ENCODE data around the gene C10orf90.
"Not testable (repeated sequence)": the region's sequence is repeated elsewhere in the genome, so short reads cannot be mapped to it uniquely, and the experiment has no call there.

The C10orf90 gene

GRCh38 chr10:126561294-126561920 is 109.1 kb downstream of the C10orf90 start:
- H3K9me3 ChIP-seq (ENCODE audit: severe bottlenecking) = no peaks in the 10 kb centered on the region
- H3K27me3 ChIP-seq (ENCODE audit: insufficient read depth, poor library complexity, severe bottlenecking) = no peaks in the 10 kb centered on the region
- TF ChIP-seq CTCF (IDR thresholded peaks at IDR 0.05; ENCODE audit: poor library complexity, severe bottlenecking) = no peak
- no peak overlapping the region for H3K27ac ChIP-seq (ENCODE audit: poor library complexity, severe bottlenecking)
- no peak for ATAC-seq (ENCODE audit: low read depth)
- H3K4me1 ChIP-seq (ENCODE audit: insufficient read depth, poor library complexity, severe bottlenecking) = no peaks in the 10 kb centered on the region
- no peak for DNase-seq (ENCODE audit: low spot score)
- no peaks in the 10 kb centered on the region for H3K36me3 ChIP-seq (ENCODE audit: low read depth)
- H3K4me3 ChIP-seq (ENCODE audit: severe bottlenecking) = no peak overlapping the region

- TF ChIP-seq CTCF (IDR thresholded peaks at IDR 0.05; ENCODE audit: poor library complexity, severe bottlenecking) = no peak
Observed at GRCh38 chr10:126558881-126559280, 111.6 kb downstream of the C10orf90 start.

GRCh38 chr10:126551202-126551601 is 119.3 kb downstream of the C10orf90 start:
- Histone ChIP-seq H3K9me3 (ENCODE audit: severe bottlenecking) (no peaks in the 10 kb centered on the region), H3K27me3 (ENCODE audit: insufficient read depth, poor library complexity, severe bottlenecking) (no peaks in the 10 kb centered on the region), H3K4me1 (ENCODE audit: insufficient read depth, poor library complexity, severe bottlenecking) (no peaks in the 10 kb centered on the region), H3K27ac (ENCODE audit: poor library complexity, severe bottlenecking) (no peak overlapping the region), H3K4me3 (ENCODE audit: severe bottlenecking) (no peak overlapping the region), H3K36me3 (ENCODE audit: low read depth) (no peaks in the 10 kb centered on the region)
- TF ChIP-seq CTCF (IDR thresholded peaks at IDR 0.05; ENCODE audit: poor library complexity, severe bottlenecking) = no peak
- ATAC-seq (ENCODE audit: low read depth) (no peak), DNase-seq (ENCODE audit: low spot score) (no peak)

More at GRCh38 chr10:126558881-126559280, 111.6 kb downstream of the C10orf90 start:
- Histone ChIP-seq H3K27me3 (ENCODE audit: insufficient read depth, poor library complexity, severe bottlenecking) (no peaks in the 10 kb centered on the region), H3K36me3 (ENCODE audit: low read depth) (no peaks in the 10 kb centered on the region), H3K4me1 (ENCODE audit: insufficient read depth, poor library complexity, severe bottlenecking) (no peaks in the 10 kb centered on the region), H3K27ac (ENCODE audit: poor library complexity, severe bottlenecking) (no peak overlapping the region), H3K4me3 (ENCODE audit: severe bottlenecking) (no peak overlapping the region), H3K9me3 (ENCODE audit: severe bottlenecking) (no peaks in the 10 kb centered on the region)
- DNase-seq (ENCODE audit: low spot score) (no peak), ATAC-seq (ENCODE audit: low read depth) (no peak)

DNA sequence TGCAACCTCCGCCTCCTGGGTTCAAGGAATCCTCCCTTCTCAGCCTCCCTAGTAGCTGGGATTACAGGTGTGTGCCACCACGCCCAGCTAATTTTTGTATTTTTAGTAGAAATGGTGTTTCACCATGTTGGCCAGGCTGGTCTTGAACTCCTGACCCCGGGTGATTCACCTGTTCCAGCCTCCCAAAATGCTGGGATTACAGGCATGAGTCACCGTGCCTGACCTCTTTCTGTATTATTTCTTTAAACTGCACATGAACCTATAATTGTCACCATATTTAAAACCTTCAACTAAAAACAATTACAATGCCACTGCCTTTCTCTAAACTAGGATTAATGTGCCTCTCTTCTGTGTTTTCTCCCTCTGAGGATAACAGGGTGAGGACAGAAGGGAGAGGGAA is 119.9 kb downstream of the C10orf90 start:
- not testable (repeated sequence) for DNase-seq (ENCODE audit: low spot score); H3K27ac ChIP-seq (ENCODE audit: poor library complexity, severe bottlenecking); ATAC-seq (ENCODE audit: low read depth); H3K9me3 ChIP-seq (ENCODE audit: severe bottlenecking); H3K36me3 ChIP-seq (ENCODE audit: low read depth); H3K27me3 ChIP-seq (ENCODE audit: insufficient read depth, poor library complexity, severe bottlenecking); H3K4me1 ChIP-seq (ENCODE audit: insufficient read depth, poor library complexity, severe bottlenecking); H3K4me3 ChIP-seq (ENCODE audit: severe bottlenecking)

GRCh38 chr10:126549344-126549743 is 121.1 kb downstream of the C10orf90 start:
- TF ChIP-seq CTCF (IDR thresholded peaks at IDR 0.05; ENCODE audit: poor library complexity, severe bottlenecking) = no peak
- Histone ChIP-seq H3K4me3 (ENCODE audit: severe bottlenecking) (no peak overlapping the region), H3K27me3 (ENCODE audit: insufficient read depth, poor library complexity, severe bottlenecking) (no peaks in the 10 kb centered on the region), H3K9me3 (ENCODE audit: severe bottlenecking) (no peaks in the 10 kb centered on the region), H3K36me3 (ENCODE audit: low read depth) (no peaks in the 10 kb centered on the region), H3K27ac (ENCODE audit: poor library complexity, severe bottlenecking) (no peak overlapping the region), H3K4me1 (ENCODE audit: insufficient read depth, poor library complexity, severe bottlenecking) (no peaks in the 10 kb centered on the region)
- ATAC-seq (ENCODE audit: low read depth) (no peak), DNase-seq (ENCODE audit: low spot score) (no peak)

All from RWPE2 (cell line).